Keratinocyte (primary cell): ENCODE data around the gene FCHSD1. TPM values are rescaled to one million over a fixed set of nuclear protein-coding genes. Genes with fewer than 3 reads are reported as not detected.

Source experiments
- DNase-seq: peaks from one replicate; pipeline ENCODE4 v3.0.0-alpha.2; 2011; ENCODE audit warnings: low read depth, missing footprints, low spot score
- FAIRE-seq: peaks from 2 replicates; lab custom pipeline; 2011; peaks lifted over from hg19 to GRCh38; lab: Jason Lieb, UNC
- H2AFZ ChIP-seq: 2 replicates; pipeline ENCODE4 v1.6.0; 2012; ENCODE audit warnings: low read length, control low read depth, inconsistent platforms; ENCODE audit not compliant: control insufficient read depth
- H3K27ac ChIP-seq: 2 replicates; pipeline ENCODE4 v1.5.1; 2011; ENCODE audit warnings: low read length; ENCODE audit not compliant: control insufficient read depth, insufficient read depth
- H3K27me3 ChIP-seq: 3 replicates; pipeline ENCODE4 v1.6.0; 2011; ENCODE audit warnings: low read length; ENCODE audit not compliant: control insufficient read depth, insufficient read depth; ENCODE audit errors: extremely low read depth
- H3K36me3 ChIP-seq, 2 experiments: 2 replicates in 1 of 2; 3 replicates in 1 of 2; pipeline ENCODE4 v1.5.1; 2011; ENCODE audit warnings: low read length in 2 of 2, mild to moderate bottlenecking in 1 of 2; ENCODE audit not compliant: control insufficient read depth in 2 of 2, insufficient read depth in 2 of 2; ENCODE audit errors: extremely low read depth in 1 of 2
- H3K4me1 ChIP-seq: 3 replicates; pipeline ENCODE4 v1.5.1; 2011; ENCODE audit warnings: low read length; ENCODE audit not compliant: control insufficient read depth, insufficient read depth; ENCODE audit errors: extremely low read depth
- H3K4me2 ChIP-seq: 3 replicates; pipeline ENCODE4 v1.6.0; 2011; ENCODE audit warnings: low read depth, low read length; ENCODE audit not compliant: control insufficient read depth, insufficient read depth; ENCODE audit errors: extremely low read depth
- H3K4me3 ChIP-seq, 3 experiments: fragments of 200-600 bp in 1 of 3; sonication (generic) in 1 of 3; 2 replicates in 2 of 3; 3 replicates in 1 of 3; pipeline ENCODE4 v1.5.1; 2011 to 2016; ENCODE audit warnings: low read length in 3 of 3, mild to moderate bottlenecking in 3 of 3, control low read depth in 2 of 3, inconsistent platforms in 1 of 3, low read depth in 1 of 3, mixed read lengths in 1 of 3, mixed run types in 1 of 3, moderate library complexity in 1 of 3; ENCODE audit not compliant: control insufficient read depth in 2 of 3, insufficient read depth in 2 of 3; ENCODE audit errors: extremely low read depth in 1 of 3
- H3K79me2 ChIP-seq: 2 replicates; pipeline ENCODE4 v1.6.0; 2012; ENCODE audit warnings: low read length; ENCODE audit not compliant: control insufficient read depth, insufficient read depth
- H3K9ac ChIP-seq: 3 replicates; pipeline ENCODE4 v1.6.0; 2011; ENCODE audit warnings: low read length; ENCODE audit not compliant: control insufficient read depth, insufficient read depth; ENCODE audit errors: extremely low read depth
- H3K9me1 ChIP-seq: 3 replicates; pipeline ENCODE4 v1.6.0; 2011; ENCODE audit warnings: low read length; ENCODE audit not compliant: control insufficient read depth, insufficient read depth; ENCODE audit errors: extremely low read depth
- H3K9me3 ChIP-seq: 2 replicates; pipeline ENCODE4 v1.5.1; 2012; ENCODE audit warnings: low read depth, low read length; ENCODE audit not compliant: control insufficient read depth
- H4K20me1 ChIP-seq: 3 replicates; pipeline ENCODE4 v1.6.0; 2011; ENCODE audit warnings: low read length; ENCODE audit not compliant: control insufficient read depth, insufficient read depth; ENCODE audit errors: extremely low read depth
- CTCF ChIP-seq, 3 experiments: IDR thresholded peaks in 1 of 3; conservative IDR thresholded peaks in 1 of 3; optimal IDR thresholded peaks in 1 of 3; 2 replicates in 2 of 3; 3 replicates in 1 of 3; pipeline versions ENCODE3 to v1.5.1; 2011; ENCODE audit warnings: low read length in 3 of 3, mild to moderate bottlenecking in 3 of 3, moderate library complexity in 2 of 3, control low read depth in 1 of 3, inconsistent platforms in 1 of 3; ENCODE audit not compliant: insufficient read depth in 2 of 3; ENCODE audit errors: extremely low read depth in 1 of 3
- EZH2 ChIP-seq: IDR thresholded peaks from one replicate; pipeline ENCODE4 v1.6.1; 2012; ENCODE audit warnings: inconsistent platforms, mild to moderate bottlenecking, low read length, moderate library complexity
- dilution Hi-C: fragments of 300-500 bp; cut with MboI; formaldehyde crosslinking; loops from one replicate; pipeline ENCODE4 v1.7.0; 2020; ENCODE audit warnings: low sequenced_read_pairs; ENCODE audit not compliant: extremely low pct_ligation_motif_present
- polyA plus RNA-seq, 5 experiments: library from polyadenylated mRNA; depleted of rRNA in 3 of 5; stranded (reverse) in 3 of 5; stranded (forward) in 1 of 5; unstranded in 1 of 5; fragments of >200 nt; gene quantifications; 1 replicate in 1 of 5; 2 replicates in 3 of 5; 3 replicates in 1 of 5; pipeline versions ENCODE4 v1.2.1 to v1.2.3, GENCODE V29; 2011 to 2012; ENCODE audit warnings: missing spikeins in 2 of 5, low read depth in 1 of 5, low replicate concordance in 1 of 5

The FCHSD1 gene
- polyA plus RNA-seq, 1 donor (not counting 4 experiments of a cell fraction or from before 2014, with no cell fraction given): 13.5 TPM

GRCh38 chr5:141636106-141636412 is 15.2 kb downstream of the FCHSD1 start:
- Histone ChIP-seq H3K4me1 (peaks cover 14% of the 10 kb centered on the region), H4K20me1 (peaks cover 4% of the 10 kb centered on the region), H3K4me3 (peak overlapping the region; percentile 84 to 97 (median 87)), H3K9me3 (no peaks in the 10 kb centered on the region), H3K9ac (peak overlapping the region; percentile 93), H3K27me3 (no peaks in the 10 kb centered on the region), H3K9me1 (no peaks in the 10 kb centered on the region), H3K4me2 (peak overlapping the region; percentile 100), H3K79me2 (peaks cover 45% of the 10 kb centered on the region), H3K36me3 (peaks cover 4 to 9% of the 10 kb centered on the region in 2 experiments), H2AFZ (peak overlapping the region; percentile 98), H3K27ac (peak overlapping the region; percentile 87)
- TF ChIP-seq CTCF (optimal IDR thresholded peaks at IDR 0.05 in 1 of 3, IDR thresholded peaks at IDR 0.05 in 1 of 3, conservative IDR thresholded peaks at IDR 0.05 in 1 of 3; ENCODE audit: extremely low read depth in 1 of 3, insufficient read depth in 2 of 3, low read length in 3 of 3) (no peak), EZH2 (no peak)
- FAIRE-seq (no peak), DNase-seq (no peak)
- dilution Hi-C loops: no loop called here

- Histone ChIP-seq H3K27me3 (no peaks in the 10 kb centered on the region), H4K20me1 (peaks cover 4% of the 10 kb centered on the region), H3K9ac (peak overlapping the region; percentile 93), H3K4me2 (peak overlapping the region; percentile 100), H3K4me1 (peaks cover 14% of the 10 kb centered on the region), H3K9me1 (no peaks in the 10 kb centered on the region), H3K9me3 (no peaks in the 10 kb centered on the region), H3K4me3 (peak overlapping the region; percentile 84 to 97 (median 87)), H3K36me3 (peaks cover 4 to 8% of the 10 kb centered on the region in 2 experiments), H3K27ac (peak overlapping the region; percentile 87), H2AFZ (no peak overlapping the region), H3K79me2 (peaks cover 47% of the 10 kb centered on the region)
- TF ChIP-seq CTCF (optimal IDR thresholded peaks at IDR 0.05 in 1 of 3, IDR thresholded peaks at IDR 0.05 in 1 of 3, conservative IDR thresholded peaks at IDR 0.05 in 1 of 3; ENCODE audit: extremely low read depth in 1 of 3, insufficient read depth in 2 of 3, low read length in 3 of 3): no peak
- no peak for TF ChIP-seq EZH2
- no peak for DNase-seq
- no peak for FAIRE-seq
- dilution Hi-C loops: no loop called here
Observed at GRCh38 chr5:141635646-141636045, 15.6 kb downstream of the FCHSD1 start.
